NCI-H1930 (cell line): ENCODE data around the gene CBFA2T3.

Source experiments
- DNase-seq, 2 experiments: peaks; one replicate each; lab custom pipeline; 2025; lab: John Stamatoyannopoulos, UW

CBFA2T3 gene

GRCh38 chr16:88939245-88939971 is 37.6 kb downstream of the CBFA2T3 start:
- no peak for DNase-seq

- DNase-seq: no peak
These were observed 38.2 kb downstream of the CBFA2T3 start for GRCh38 chr16:88938777-88939244.

GRCh38 chr16:88938119-88938776 is 38.8 kb downstream of the CBFA2T3 start:
- DNase-seq: no peak

- DNase-seq: no peak
These were observed 39.8 kb downstream of the CBFA2T3 start for GRCh38 chr16:88937206-88937621.

- DNase-seq: no peak
These were observed 40.3 kb downstream of the CBFA2T3 start for GRCh38 chr16:88936556-88937205.

- DNase-seq: no peak
These were observed 40.9 kb downstream of the CBFA2T3 start for GRCh38 chr16:88936008-88936555.

GRCh38 chr16:88934066-88934667 is 42.8 kb downstream of the CBFA2T3 start:
- DNase-seq: no peak

GRCh38 chr16:88932929-88933328 is 44.1 kb downstream of the CBFA2T3 start:
- DNase-seq: no peak

- no peak for DNase-seq
These were observed 45.1 kb downstream of the CBFA2T3 start for GRCh38 chr16:88931936-88932335.

GRCh38 chr16:88931373-88931900 is 45.6 kb downstream of the CBFA2T3 start:
- no peak for DNase-seq

- DNase-seq: no peak
These were observed 46.3 kb downstream of the CBFA2T3 start for GRCh38 chr16:88930716-88931115.

- no peak for DNase-seq
These were observed 47.9 kb downstream of the CBFA2T3 start for GRCh38 chr16:88929091-88929445.

- no peak for DNase-seq
These were observed 48.5 kb downstream of the CBFA2T3 start for GRCh38 chr16:88928405-88929090.

- no peak for DNase-seq
These were observed 49.3 kb downstream of the CBFA2T3 start for GRCh38 chr16:88927661-88928060.

GRCh38 chr16:88927010-88927409 is 50.0 kb downstream of the CBFA2T3 start:
- no peak for DNase-seq

GRCh38 chr16:88926374-88926990 is 50.5 kb downstream of the CBFA2T3 start:
- no peak for DNase-seq

GRCh38 chr16:88925540-88925887 is 51.5 kb downstream of the CBFA2T3 start:
- DNase-seq: no peak

- DNase-seq: peak in 1 of 2 experiments; percentile 24
These were observed 52.0 kb downstream of the CBFA2T3 start for GRCh38 chr16:88924834-88925539.

- no peak for DNase-seq
These were observed 52.8 kb downstream of the CBFA2T3 start for GRCh38 chr16:88923926-88924833.
